ENCODE measurements around the gene CNTNAP4.

DNA sequence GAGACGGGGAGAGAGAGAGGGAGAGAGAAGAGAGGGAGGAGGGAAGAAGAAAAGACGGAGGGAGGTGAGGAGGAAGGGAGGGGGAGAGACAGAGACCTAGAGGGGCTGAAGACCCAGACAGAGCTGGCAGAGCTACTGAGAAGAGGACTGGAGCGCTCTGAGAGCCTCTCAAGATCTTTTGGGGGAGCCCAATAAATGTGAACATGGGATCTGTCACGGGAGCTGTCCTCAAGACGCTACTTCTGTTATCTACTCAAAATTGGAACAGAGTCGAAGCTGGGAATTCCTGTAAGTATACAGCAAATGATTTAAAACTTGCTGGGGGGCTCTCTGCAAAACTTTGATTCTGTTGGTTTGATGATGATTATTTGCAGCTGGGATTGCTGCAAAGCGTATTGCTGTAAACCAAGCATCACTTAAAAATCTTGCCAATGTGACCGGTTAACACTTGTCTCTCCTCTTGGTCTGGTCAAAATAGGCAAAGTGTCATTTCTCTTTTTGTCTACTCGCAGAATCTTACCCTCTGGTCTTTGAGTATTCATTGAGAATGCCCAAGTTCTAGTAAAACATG, 344 bp downstream of the CNTNAP4 start:
- TF ChIP-seq, protein P1, sequence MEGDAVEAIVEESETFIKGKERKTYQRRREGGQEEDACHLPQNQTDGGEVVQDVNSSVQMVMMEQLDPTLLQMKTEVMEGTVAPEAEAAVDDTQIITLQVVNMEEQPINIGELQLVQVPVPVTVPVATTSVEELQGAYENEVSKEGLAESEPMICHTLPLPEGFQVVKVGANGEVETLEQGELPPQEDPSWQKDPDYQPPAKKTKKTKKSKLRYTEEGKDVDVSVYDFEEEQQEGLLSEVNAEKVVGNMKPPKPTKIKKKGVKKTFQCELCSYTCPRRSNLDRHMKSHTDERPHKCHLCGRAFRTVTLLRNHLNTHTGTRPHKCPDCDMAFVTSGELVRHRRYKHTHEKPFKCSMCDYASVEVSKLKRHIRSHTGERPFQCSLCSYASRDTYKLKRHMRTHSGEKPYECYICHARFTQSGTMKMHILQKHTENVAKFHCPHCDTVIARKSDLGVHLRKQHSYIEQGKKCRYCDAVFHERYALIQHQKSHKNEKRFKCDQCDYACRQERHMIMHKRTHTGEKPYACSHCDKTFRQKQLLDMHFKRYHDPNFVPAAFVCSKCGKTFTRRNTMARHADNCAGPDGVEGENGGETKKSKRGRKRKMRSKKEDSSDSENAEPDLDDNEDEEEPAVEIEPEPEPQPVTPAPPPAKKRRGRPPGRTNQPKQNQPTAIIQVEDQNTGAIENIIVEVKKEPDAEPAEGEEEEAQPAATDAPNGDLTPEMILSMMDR (conservative IDR thresholded peaks at IDR 0.05), result no peak
- no peak for TF ChIP-seq ZFX (IDR thresholded peaks at IDR 0.05)
